SK-N-SH treated with all-trans-retinoic acid at 6 μM for 48 hours (cell line): ENCODE measurements around the gene IFNA21.

Source experiments
- ARNTL ChIP-seq: fragments of 450-650 bp; formaldehyde crosslinking; IDR thresholded peaks from 2 replicates; pipeline ENCODE4 v1.5.0; 2020; ENCODE audit warnings: low read depth, mild to moderate bottlenecking, moderate library complexity, borderline replicate concordance
- CSDC2 ChIP-seq: fragments of 250-450 bp; sonication (Bioruptor Pico); IDR thresholded peaks from 2 replicates; pipeline ENCODE4 v1.5.0; 2020; ENCODE audit warnings: mild to moderate bottlenecking, moderate library complexity
- GLIS3 ChIP-seq: fragments of 250-450 bp; sonication (Bioruptor Pico); IDR thresholded peaks from 2 replicates; pipeline ENCODE4 v1.5.0; 2020; ENCODE audit warnings: mild to moderate bottlenecking, moderate library complexity
- PPARA ChIP-seq: fragments of 250-450 bp; sonication (Bioruptor Pico); IDR thresholded peaks from 2 replicates; pipeline ENCODE4 v1.5.0; 2020; ENCODE audit warnings: mild to moderate bottlenecking, borderline replicate concordance
- RARB ChIP-seq: fragments of 250-450 bp; sonication (Bioruptor Pico); IDR thresholded peaks from 2 replicates; pipeline ENCODE4 v1.8.0; 2021; ENCODE audit warnings: mild to moderate bottlenecking, moderate library complexity
- SNAI2 ChIP-seq: fragments of 250-450 bp; sonication (Bioruptor Pico); IDR thresholded peaks from 2 replicates; pipeline ENCODE4 v1.5.0; 2020; ENCODE audit warnings: mild to moderate bottlenecking, moderate library complexity
- ZC3H10 ChIP-seq: fragments of 250-450 bp; sonication (Bioruptor Pico); IDR thresholded peaks from 2 replicates; pipeline ENCODE4 v1.5.1; 2021; ENCODE audit warnings: mild to moderate bottlenecking, moderate library complexity
- ZFP30 ChIP-seq: fragments of 450-650 bp; formaldehyde crosslinking; IDR thresholded peaks from 2 replicates; pipeline ENCODE4 v1.5.0; 2022; ENCODE audit warnings: mild to moderate bottlenecking, moderate library complexity
- ZNF70 ChIP-seq: fragments of 450-650 bp; formaldehyde crosslinking; IDR thresholded peaks from 2 replicates; pipeline ENCODE4 v1.5.0; 2020; ENCODE audit warnings: mild to moderate bottlenecking, moderate library complexity
- ZNF8 ChIP-seq: fragments of 450-650 bp; formaldehyde crosslinking; IDR thresholded peaks from 2 replicates; pipeline ENCODE4 v1.5.0; 2020; ENCODE audit warnings: mild to moderate bottlenecking, moderate library complexity
- TF ChIP-seq, protein P1 (sequence below): fragments of 250-450 bp; sonication (Bioruptor Pico); IDR thresholded peaks from 2 replicates; pipeline ENCODE4 v1.5.1; 2020; ENCODE audit warnings: low read depth, mild to moderate bottlenecking, moderate library complexity
- TF ChIP-seq, protein P2 (sequence below): fragments of 250-450 bp; sonication (Bioruptor Pico); IDR thresholded peaks from 2 replicates; pipeline ENCODE4 v1.5.1; 2021; ENCODE audit warnings: mild to moderate bottlenecking, moderate library complexity
- TF ChIP-seq, protein P3 (sequence below): fragments of 250-450 bp; sonication (Bioruptor Pico); IDR thresholded peaks from 2 replicates; pipeline ENCODE4 v1.8.0; 2020; ENCODE audit warnings: mild to moderate bottlenecking, moderate library complexity, borderline replicate concordance

DNA sequence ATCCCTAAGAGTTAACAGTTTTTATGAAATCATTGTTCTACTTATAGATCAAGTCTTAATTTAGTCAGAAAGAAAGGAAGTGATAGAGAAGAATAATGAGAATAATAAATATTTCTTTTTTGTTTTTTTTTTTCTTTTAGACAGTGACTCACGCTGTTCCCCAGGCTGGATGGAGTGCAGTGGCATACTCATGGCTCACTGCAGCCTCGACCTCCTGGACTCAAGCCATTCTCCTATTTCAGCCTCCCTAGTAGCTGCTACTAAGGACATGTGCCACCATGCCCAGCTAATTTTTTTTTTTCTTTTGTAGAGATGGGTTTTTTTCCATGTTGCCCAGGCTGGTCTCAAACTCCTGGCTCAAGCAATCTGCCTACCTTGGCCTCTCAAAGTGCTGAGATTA, 11.0 kb downstream of the IFNA21 start:
- TF ChIP-seq, protein P1, sequence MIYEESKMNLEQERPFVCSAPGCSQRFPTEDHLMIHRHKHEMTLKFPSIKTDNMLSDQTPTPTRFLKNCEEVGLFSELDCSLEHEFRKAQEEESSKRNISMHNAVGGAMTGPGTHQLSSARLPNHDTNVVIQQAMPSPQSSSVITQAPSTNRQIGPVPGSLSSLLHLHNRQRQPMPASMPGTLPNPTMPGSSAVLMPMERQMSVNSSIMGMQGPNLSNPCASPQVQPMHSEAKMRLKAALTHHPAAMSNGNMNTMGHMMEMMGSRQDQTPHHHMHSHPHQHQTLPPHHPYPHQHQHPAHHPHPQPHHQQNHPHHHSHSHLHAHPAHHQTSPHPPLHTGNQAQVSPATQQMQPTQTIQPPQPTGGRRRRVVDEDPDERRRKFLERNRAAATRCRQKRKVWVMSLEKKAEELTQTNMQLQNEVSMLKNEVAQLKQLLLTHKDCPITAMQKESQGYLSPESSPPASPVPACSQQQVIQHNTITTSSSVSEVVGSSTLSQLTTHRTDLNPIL (CRISPR knock-in tag): no peak
- TF ChIP-seq ZNF8 (CRISPR knock-in tag): no peak
- no peak for TF ChIP-seq ZFP30 (CRISPR knock-in tag)
- TF ChIP-seq, protein P2, sequence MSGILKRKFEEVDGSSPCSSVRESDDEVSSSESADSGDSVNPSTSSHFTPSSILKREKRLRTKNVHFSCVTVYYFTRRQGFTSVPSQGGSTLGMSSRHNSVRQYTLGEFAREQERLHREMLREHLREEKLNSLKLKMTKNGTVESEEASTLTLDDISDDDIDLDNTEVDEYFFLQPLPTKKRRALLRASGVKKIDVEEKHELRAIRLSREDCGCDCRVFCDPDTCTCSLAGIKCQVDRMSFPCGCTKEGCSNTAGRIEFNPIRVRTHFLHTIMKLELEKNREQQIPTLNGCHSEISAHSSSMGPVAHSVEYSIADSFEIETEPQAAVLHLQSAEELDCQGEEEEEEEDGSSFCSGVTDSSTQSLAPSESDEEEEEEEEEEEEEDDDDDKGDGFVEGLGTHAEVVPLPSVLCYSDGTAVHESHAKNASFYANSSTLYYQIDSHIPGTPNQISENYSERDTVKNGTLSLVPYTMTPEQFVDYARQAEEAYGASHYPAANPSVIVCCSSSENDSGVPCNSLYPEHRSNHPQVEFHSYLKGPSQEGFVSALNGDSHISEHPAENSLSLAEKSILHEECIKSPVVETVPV: no peak
- TF ChIP-seq ZC3H10: no peak
- TF ChIP-seq, protein P3, sequence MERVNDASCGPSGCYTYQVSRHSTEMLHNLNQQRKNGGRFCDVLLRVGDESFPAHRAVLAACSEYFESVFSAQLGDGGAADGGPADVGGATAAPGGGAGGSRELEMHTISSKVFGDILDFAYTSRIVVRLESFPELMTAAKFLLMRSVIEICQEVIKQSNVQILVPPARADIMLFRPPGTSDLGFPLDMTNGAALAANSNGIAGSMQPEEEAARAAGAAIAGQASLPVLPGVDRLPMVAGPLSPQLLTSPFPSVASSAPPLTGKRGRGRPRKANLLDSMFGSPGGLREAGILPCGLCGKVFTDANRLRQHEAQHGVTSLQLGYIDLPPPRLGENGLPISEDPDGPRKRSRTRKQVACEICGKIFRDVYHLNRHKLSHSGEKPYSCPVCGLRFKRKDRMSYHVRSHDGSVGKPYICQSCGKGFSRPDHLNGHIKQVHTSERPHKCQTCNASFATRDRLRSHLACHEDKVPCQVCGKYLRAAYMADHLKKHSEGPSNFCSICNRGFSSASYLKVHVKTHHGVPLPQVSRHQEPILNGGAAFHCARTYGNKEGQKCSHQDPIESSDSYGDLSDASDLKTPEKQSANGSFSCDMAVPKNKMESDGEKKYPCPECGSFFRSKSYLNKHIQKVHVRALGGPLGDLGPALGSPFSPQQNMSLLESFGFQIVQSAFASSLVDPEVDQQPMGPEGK (CRISPR knock-in tag): no peak
- no peak for TF ChIP-seq ZNF70 (CRISPR knock-in tag)
- no peak for TF ChIP-seq PPARA (CRISPR knock-in tag)
- no peak for TF ChIP-seq SNAI2 (CRISPR knock-in tag)
- TF ChIP-seq ARNTL (CRISPR knock-in tag): no peak
- no peak for TF ChIP-seq CSDC2 (CRISPR knock-in tag)
- no peak for TF ChIP-seq GLIS3
- no peak for TF ChIP-seq RARB
